GM15510 (cell line): ENCODE measurements around the gene PNMA1.
A peak's percentile ranks its signal among the peaks of the same experiment; 100 is the strongest.

Experiments
- POLR2A ChIP-seq: IDR thresholded peaks from 3 replicates; pipeline ENCODE4 v1.6.1; 2011; ENCODE audit warnings: borderline replicate concordance; ENCODE audit not compliant: insufficient read length; ENCODE audit errors: extremely low read depth

Gene PNMA1

GRCh38 chr14:73718418-73719251 is 4.5 kb upstream of the PNMA1 start:
- TF ChIP-seq POLR2A: no peak

DNA sequence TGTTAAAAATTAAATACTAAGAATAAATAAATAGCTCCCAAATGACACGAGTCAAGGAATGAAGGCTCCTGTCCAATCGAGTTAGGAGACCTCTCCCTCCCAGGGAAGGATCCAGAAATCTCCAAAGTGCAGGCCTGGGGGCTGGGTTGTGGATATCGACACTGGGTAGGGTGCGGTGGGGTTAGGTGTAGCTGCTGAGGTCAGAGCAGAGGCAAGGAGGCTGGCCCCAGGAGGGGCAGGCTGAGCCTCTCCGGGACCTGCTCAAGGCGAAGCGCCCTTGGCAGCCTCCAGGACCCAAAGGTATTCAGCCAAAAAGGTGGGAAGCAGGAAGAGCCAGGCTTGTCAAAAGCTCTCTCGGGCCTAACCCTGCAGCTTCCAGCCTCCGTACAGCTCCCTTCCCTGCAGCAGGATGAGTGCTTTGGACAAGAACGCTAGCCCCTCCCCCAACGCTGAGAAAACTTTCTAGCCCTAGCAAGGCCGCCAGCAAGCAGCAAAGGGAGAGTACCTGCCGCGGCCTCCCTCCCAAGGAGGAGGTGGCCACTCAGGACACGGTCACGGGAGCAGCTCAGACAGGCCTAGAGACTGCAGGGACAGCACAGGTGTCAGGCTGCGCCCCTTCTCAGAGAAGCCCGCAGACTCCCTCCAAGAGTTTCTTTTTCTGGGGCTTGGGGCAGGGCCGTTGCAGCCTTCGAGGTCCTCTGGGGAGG is 3.7 kb upstream of the PNMA1 start:
- no peak for TF ChIP-seq POLR2A

- TF ChIP-seq POLR2A: no peak
Measured at GRCh38 chr14:73717266-73717665, 3.1 kb upstream of the PNMA1 start.

DNA sequence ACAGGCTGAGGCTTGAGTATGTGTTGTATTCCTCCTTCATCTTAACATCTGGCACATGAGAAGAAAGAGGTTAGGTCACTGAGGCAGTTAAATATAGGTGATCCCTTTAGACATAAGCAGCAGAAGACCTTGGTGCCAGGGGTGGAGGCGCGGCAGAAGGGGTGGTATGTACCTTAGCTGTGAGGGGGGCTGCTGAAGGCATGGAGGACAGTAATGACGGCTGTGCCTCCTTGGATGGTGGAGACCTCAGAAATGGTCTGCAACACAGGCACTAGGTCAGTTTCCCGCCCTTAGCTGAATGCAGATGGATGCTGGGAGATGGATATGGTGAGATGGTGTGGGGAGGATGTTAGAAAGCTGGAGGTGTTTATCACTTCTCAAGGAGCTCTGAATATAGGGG is 1.5 kb upstream of the PNMA1 start:
- peak; percentile 26 for TF ChIP-seq POLR2A

GRCh38 chr14:73714656-73715081 is 485 bp upstream of the PNMA1 start:
- TF ChIP-seq POLR2A: no peak

GRCh38 chr14:73713206-73713802 is 880 bp downstream of the PNMA1 start:
- TF ChIP-seq POLR2A: no peak

- TF ChIP-seq POLR2A: no peak
Measured at GRCh38 chr14:73712540-73713180, 1.5 kb downstream of the PNMA1 start.

GRCh38 chr14:73712071-73712506 is 2.1 kb downstream of the PNMA1 start:
- no peak for TF ChIP-seq POLR2A

GRCh38 chr14:73710737-73711136 is 3.4 kb downstream of the PNMA1 start:
- TF ChIP-seq POLR2A: no peak

- TF ChIP-seq POLR2A: no peak
Measured at GRCh38 chr14:73709904-73710469, 4.2 kb downstream of the PNMA1 start.

GRCh38 chr14:73700325-73700724 is 13.9 kb downstream of the PNMA1 start:
- TF ChIP-seq POLR2A: no peak

DNA sequence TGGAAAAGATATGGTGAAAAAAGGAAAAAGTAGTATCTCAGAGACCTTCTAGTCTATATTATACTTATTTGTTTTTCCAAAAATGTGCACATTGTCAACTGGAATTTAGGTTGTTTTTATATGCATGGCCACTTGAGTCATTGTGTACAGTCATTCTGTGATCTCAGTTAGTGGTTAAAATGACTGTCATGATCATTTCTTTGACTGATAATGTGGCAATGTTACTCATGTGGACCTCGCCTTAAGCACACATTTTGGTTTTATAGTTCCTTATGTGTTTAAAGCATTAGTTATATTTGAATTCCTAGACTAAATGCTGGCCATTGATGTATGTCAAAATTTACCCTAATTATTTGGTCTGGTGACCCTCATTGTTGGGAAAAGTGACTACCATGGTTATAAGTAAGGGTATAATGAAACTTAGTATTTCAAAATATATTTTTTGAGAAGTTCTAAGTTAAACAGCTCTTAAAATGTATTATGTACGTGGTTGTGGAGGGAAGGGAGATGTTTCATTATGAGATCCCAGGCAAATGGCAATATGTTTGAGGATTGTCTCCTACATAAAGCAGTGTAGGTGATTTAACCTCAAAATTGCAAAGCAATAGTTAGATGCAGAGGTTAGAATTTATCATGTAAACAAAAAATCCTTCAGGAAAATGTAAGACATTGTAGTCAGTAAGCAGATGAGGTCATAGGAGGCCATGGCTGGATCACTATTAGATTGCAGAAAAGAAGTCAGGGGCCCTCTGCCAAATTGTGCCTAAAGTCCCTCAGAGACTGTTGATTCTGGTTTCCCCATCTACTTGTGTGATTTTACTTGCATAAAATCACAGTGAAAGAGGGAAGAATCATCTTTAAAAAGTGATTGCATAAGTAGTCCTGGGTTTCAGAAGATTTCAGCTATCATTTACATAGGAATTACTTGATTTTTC is 17.5 kb downstream of the PNMA1 start:
- TF ChIP-seq POLR2A: no peak

GRCh38 chr14:73695997-73696396 is 18.2 kb downstream of the PNMA1 start:
- no peak for TF ChIP-seq POLR2A

- no peak for TF ChIP-seq POLR2A
Measured at GRCh38 chr14:73695082-73695481, 19.1 kb downstream of the PNMA1 start.
